GM20000 (cell line): ENCODE results near the gene CYB5A.

Experiments used
- DNase-seq: peaks from one replicate; pipeline ENCODE4 v3.0.0; 2012; ENCODE audit warnings: low spot score
- TF ChIP-seq, protein P1 (sequence below): IDR thresholded peaks from 2 replicates; pipeline ENCODE4 v1.5.1; 2012; ENCODE audit warnings: mild to moderate bottlenecking, control low read depth; ENCODE audit errors: extremely low read depth, missing control alignments

The CYB5A gene

DNA sequence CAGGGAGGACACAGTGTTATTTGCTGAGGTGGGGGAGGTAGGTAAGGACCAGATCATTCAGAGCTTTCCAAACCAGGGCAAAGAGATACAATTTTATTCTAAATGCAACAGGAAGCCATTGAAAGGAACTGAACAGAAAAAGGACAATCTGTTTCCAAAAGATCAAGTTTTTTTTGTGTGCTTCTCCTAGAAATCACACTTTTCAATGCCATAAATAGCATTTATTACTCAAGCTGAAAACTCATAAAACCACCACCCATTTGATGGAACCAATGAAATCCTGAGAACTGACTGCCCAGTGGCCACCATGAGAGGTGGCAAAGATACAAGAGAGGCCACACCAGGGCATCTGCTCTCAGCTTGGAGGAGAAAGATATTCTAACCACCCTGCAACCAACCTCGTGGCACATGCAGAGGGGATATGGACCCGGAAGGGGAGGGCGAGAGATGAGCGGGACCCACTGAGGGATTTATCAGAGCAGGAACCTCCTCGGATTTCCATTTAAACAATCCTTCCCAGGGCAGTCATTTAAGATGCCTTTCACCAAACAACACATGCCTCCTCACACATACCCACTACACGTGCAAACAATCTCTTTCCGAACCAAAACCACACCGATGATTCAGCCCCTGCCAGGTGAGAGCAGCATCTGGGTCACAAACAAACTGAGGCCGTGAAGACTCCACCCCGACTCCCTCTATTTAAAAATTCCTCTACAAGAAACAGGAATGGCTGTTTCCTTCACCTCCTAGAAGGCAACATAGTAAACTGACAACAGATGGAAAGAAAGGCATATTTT, 8.8 kb downstream of the CYB5A start:
- peak; percentile 1 for DNase-seq
- TF ChIP-seq, protein P1, sequence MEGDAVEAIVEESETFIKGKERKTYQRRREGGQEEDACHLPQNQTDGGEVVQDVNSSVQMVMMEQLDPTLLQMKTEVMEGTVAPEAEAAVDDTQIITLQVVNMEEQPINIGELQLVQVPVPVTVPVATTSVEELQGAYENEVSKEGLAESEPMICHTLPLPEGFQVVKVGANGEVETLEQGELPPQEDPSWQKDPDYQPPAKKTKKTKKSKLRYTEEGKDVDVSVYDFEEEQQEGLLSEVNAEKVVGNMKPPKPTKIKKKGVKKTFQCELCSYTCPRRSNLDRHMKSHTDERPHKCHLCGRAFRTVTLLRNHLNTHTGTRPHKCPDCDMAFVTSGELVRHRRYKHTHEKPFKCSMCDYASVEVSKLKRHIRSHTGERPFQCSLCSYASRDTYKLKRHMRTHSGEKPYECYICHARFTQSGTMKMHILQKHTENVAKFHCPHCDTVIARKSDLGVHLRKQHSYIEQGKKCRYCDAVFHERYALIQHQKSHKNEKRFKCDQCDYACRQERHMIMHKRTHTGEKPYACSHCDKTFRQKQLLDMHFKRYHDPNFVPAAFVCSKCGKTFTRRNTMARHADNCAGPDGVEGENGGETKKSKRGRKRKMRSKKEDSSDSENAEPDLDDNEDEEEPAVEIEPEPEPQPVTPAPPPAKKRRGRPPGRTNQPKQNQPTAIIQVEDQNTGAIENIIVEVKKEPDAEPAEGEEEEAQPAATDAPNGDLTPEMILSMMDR = no peak

DNA sequence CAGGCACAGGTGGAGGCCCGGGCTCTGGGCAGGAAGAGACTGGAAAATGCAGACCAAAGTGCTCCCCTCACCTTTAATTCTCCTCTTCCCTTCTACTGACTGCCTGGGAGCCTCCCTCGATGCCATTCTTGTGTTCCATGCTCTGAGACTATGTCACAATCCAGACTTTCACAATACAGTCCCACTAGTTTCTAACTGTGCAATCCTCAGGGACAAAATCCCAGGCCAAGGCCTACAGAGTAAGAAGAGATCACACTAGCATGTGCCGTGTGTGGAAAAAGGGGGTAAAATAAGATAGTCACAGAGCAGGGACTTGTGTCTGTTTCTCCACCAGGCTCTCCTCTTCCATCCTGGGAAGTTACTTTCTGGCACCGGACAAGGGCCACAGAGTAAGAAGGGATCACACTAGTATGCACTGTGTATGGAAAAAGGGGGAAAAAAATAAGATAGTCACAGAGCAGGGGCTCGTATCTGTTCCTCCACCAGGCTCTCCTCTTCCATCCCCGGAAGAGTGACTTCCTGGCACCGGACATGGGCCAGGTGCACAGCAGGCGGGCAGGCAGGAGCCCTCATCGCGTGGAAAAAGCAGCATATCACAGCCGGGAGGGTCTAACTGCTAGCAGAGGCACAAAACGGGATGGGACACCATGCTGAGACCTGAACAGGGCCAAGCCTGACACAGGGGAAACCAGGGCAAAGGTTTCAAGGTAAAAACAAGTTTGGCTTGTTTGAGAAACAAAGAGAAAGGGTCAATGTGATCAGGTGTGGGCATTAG, 9.6 kb downstream of the CYB5A start:
- no peak for DNase-seq
- TF ChIP-seq, protein P1 = no peak

DNA sequence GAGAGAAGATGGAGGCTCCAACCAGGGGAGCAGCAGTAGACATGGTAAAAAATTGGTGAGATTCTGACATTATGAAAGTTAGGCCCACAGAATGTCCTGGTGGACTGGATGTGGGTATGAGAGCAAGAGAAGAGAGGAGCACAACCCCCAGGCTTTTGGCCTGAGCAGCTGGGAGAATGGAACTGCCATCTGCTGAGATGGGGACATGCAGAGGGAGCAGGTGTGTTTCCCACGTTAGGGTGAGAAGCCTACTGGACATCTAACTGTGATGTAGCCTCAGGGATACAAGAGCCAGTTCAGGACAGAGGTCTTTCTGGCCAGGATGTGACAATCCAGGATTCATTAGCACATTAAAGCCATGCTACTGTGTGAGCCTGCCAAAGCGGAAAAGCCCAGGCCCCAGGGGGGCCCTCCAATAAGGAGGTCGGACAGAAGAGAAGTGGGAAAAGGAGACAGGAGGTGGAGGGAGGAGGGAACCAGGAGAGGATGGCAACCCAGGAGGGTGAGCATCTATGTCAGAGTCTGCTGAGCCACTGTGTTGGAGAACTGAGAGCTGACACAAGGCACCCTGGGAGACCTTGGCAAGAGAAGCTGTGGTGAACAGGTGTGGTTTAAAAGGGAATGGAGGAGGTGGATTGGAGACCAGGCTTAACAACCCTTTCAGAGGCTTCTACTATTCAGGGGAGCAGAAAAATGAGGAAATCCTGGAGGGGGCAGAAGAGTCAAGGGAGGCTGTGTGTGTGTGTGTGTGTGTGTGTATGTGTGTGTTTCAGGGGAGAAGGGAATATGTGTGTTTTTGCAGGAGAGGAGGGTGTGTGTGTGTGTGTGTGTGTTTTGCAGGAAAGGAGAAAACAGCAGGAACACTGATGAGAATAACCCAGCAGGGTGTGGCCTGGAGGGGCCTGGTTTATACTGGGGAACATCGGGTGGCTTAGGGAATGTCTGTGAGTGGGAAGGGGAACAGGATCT, 10.5 kb downstream of the CYB5A start:
- no peak for DNase-seq
- TF ChIP-seq, protein P1 = no peak

DNA sequence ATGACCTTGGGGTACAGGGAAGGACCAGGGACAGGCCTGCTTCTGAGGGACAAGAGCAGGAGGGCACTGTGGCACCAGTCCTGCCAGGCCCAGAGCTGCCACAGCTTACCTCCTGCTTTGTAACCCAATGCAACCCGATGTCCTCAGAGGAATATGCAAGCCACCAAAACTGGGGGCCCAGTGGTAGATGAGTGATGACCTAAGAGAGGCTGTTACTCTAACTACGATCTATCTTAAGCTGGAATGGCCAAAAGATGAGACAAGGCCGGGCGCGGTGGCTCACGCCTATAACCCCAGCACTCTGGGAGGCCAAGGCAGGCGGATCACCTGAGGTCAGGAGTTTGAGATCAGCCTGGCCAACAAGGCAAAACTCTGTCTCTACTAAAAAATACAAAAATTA, 12.8 kb downstream of the CYB5A start:
- no peak for DNase-seq
- TF ChIP-seq, protein P1 = no peak

DNA sequence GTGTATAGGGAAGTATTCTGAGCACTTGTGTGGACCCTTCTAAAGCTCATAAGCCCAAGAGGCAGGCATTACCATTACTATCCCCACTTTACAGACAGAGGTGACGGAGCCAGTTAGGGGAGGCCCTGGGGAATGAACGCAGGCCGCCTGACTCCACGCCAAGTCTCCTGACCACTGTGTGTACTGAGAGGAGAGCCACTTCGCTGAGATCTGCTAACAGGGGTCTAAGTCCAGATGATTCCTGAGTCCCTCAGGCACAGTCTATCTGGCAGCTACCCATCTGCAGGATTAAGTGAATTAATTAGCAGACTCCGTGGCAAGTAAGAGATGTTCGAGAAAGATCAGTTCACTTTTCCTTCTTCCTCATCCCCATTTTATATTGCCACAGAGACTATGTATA, 13.7 kb downstream of the CYB5A start:
- TF ChIP-seq, protein P1 = no peak
- DNase-seq = no peak

DNA sequence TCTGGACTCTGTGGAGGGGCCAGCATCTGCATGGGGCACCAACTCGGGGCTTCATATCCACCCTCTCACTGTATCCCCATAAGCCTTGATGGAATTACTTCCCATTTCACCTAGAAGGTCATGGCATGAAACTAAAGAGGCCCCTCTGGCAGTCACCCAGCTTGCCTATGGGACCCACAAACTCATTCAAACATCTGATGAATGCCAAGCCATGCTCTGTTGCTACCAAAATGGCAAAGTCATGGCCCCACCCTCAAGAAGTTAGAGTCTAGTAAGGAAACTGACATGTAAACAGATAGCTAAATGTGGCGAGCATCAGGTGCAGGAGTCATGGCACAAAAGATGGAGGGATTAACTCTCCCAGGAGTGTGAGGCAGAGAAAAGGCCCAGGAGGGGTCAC, 14.5 kb downstream of the CYB5A start:
- TF ChIP-seq, protein P1 = no peak
- DNase-seq = no peak
